Stimulated activated CD8-positive, alpha-beta memory T cell treated with anti-CD3 and anti-CD28 coated beads, Interleukin-7, amount 100 ng/mL, for 1 hour (primary cell): Measurements from ENCODE around the gene AP1M2.
"Not testable (repeated sequence)": the region's sequence is repeated elsewhere in the genome, so short reads cannot be mapped to it uniquely, and the experiment has no call there.

ENCODE experiments used
- DNase-seq, 2 donors: peaks; one replicate each; pipeline ENCODE4 v3.0.0-alpha.2; 2020; ENCODE audit warnings: low read depth in 2 of 2

AP1M2 gene

GRCh38 chr19:10538204-10538983 is 48.7 kb downstream of the AP1M2 start:
- DNase-seq = no peak

- no peak for DNase-seq
Measured at GRCh38 chr19:10537668-10538067, 49.4 kb downstream of the AP1M2 start.

GRCh38 chr19:10535613-10536012 is 51.5 kb downstream of the AP1M2 start:
- DNase-seq = no peak

GRCh38 chr19:10533646-10534386 is 53.3 kb downstream of the AP1M2 start:
- no peak for DNase-seq

- no peak for DNase-seq
Measured at GRCh38 chr19:10532457-10532856, 54.7 kb downstream of the AP1M2 start.

- not testable (repeated sequence) for DNase-seq
Measured at GRCh38 chr19:10526887-10527286, 60.2 kb downstream of the AP1M2 start.

- no peak for DNase-seq
Measured at GRCh38 chr19:10525636-10526035, 61.5 kb downstream of the AP1M2 start.

GRCh38 chr19:10523135-10523636 is 63.9 kb downstream of the AP1M2 start:
- no peak for DNase-seq
